ENCODE results near the gene ANKFN1.
"Not testable (repeated sequence)": the region's sequence is repeated elsewhere in the genome, so short reads cannot be mapped to it uniquely, and the experiment has no call there.

ANKFN1 gene

GRCh38 chr17:56325313-56326000 lies 172.2 kb downstream of the ANKFN1 start:
- no peak for DNase-seq (ENCODE audit: low read depth in 3 of 3)

GRCh38 chr17:56326001-56326359 lies 172.7 kb downstream of the ANKFN1 start:
- no peak for DNase-seq (ENCODE audit: low read depth in 3 of 3)

GRCh38 chr17:56347639-56348038 lies 194.4 kb downstream of the ANKFN1 start:
- DNase-seq (ENCODE audit: low read depth in 3 of 3): no peak

- no peak for DNase-seq (ENCODE audit: low read depth in 3 of 3)
Measured at GRCh38 chr17:56350592-56350991, 197.3 kb downstream of the ANKFN1 start.

- DNase-seq (ENCODE audit: low read depth in 3 of 3): no peak
Measured at GRCh38 chr17:56351675-56352074, 198.4 kb downstream of the ANKFN1 start.

- DNase-seq (ENCODE audit: low read depth in 3 of 3): no peak
Measured at GRCh38 chr17:56358651-56359050, 205.4 kb downstream of the ANKFN1 start.

GRCh38 chr17:56359518-56359917 lies 206.2 kb downstream of the ANKFN1 start:
- DNase-seq (ENCODE audit: low read depth in 3 of 3): no peak

GRCh38 chr17:56367366-56367765 lies 214.1 kb downstream of the ANKFN1 start:
- no peak for DNase-seq (ENCODE audit: low read depth in 3 of 3)

- no peak for DNase-seq (ENCODE audit: low read depth in 3 of 3)
Measured at GRCh38 chr17:56373981-56374833, 220.9 kb downstream of the ANKFN1 start.

- no peak for DNase-seq (ENCODE audit: low read depth in 3 of 3)
Measured at GRCh38 chr17:56389356-56389755, 236.1 kb downstream of the ANKFN1 start.

- DNase-seq (ENCODE audit: low read depth in 3 of 3): no peak
Measured at GRCh38 chr17:56392321-56392720, 239.0 kb downstream of the ANKFN1 start.

GRCh38 chr17:56393156-56393555 lies 239.9 kb downstream of the ANKFN1 start:
- DNase-seq (ENCODE audit: low read depth in 3 of 3): no peak

GRCh38 chr17:56395787-56396186 lies 242.5 kb downstream of the ANKFN1 start:
- DNase-seq (ENCODE audit: low read depth in 3 of 3): no peak

- no peak for DNase-seq (ENCODE audit: low read depth in 3 of 3)
Measured at GRCh38 chr17:56407086-56407485, 253.8 kb downstream of the ANKFN1 start.

GRCh38 chr17:56412356-56412755 lies 259.1 kb downstream of the ANKFN1 start:
- not testable (repeated sequence) for DNase-seq (ENCODE audit: low read depth in 3 of 3)

GRCh38 chr17:56416682-56417351 lies 263.5 kb downstream of the ANKFN1 start:
- no peak for DNase-seq (ENCODE audit: low read depth in 3 of 3)

- no peak for DNase-seq (ENCODE audit: low read depth in 3 of 3)
Measured at GRCh38 chr17:56424005-56424404, 270.7 kb downstream of the ANKFN1 start.

GRCh38 chr17:56424543-56425044 lies 271.3 kb downstream of the ANKFN1 start:
- no peak for DNase-seq (ENCODE audit: low read depth in 3 of 3)

GRCh38 chr17:56425483-56425882 lies 272.2 kb downstream of the ANKFN1 start:
- no peak for DNase-seq (ENCODE audit: low read depth in 3 of 3)

- no peak for DNase-seq (ENCODE audit: low read depth in 3 of 3)
Measured at GRCh38 chr17:56426901-56427300, 273.6 kb downstream of the ANKFN1 start.

- no peak for DNase-seq (ENCODE audit: low read depth in 3 of 3)
Measured at GRCh38 chr17:56431736-56432135, 278.5 kb downstream of the ANKFN1 start.

- DNase-seq (ENCODE audit: low read depth in 3 of 3): no peak
Measured at GRCh38 chr17:56432443-56432842, 279.2 kb downstream of the ANKFN1 start.

All from stimulated activated CD4-positive, alpha-beta T cell treated with anti-CD3 and anti-CD28 coated beads, TNF-alpha, amount 100 ng/mL, for 24 hours (primary cell).